ENCODE measurements around the gene INO80E.
"Not testable (repeated sequence)": the region's sequence is repeated elsewhere in the genome, so short reads cannot be mapped to it uniquely, and the experiment has no call there.

INO80E gene

DNA sequence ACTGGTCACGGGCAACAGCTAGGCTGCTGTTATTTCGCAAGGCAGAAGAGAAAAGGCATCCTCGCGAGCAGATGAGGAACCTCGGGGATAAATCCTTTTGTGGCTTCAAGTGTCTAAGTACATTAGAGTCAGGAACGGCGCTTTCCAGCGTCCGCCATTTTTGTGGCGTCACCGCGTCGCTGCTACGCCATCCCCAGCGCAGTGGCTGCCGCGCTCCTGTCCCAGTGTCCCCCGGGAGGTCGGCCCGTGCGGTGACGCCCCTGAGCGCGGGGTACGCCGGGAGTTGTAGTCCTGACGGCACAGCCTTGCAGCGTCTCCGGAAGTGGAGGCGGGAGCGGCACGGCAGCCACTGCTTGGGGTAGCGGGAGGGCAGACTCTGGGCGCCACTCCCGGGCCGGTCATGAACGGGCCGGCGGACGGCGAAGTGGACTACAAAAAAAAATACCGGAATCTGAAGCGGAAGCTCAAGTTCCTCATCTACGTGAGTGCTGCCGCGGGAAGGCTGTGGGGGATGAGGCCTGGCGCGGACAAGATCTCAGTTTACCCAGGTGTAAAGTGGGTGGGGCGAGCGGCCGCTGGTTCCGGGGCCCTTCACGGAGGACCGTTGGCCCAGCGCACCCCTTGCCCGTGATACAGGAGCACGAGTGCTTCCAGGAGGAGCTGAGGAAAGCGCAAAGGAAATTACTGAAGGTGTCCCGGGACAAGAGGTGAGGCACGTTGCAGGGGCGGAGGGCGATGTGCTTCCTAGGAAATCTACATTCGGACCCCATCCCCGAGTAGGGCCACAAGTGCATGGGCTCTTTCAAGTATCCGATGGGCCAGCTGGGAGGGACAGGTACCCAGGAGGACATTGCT is at the start of gene INO80E:
TSS of gene INO80E (plus strand) at position 331 of the 855 bp plus-strand sequence. CDS start at position 401, 70 bp downstream.
- peak; percentile 99 for DNase-seq (ENCODE audit: low read depth)

- no peak for DNase-seq (ENCODE audit: low read depth)
These were observed 48.1 kb upstream of the INO80E start for GRCh38 chr16:29947897-29948296.

DNA sequence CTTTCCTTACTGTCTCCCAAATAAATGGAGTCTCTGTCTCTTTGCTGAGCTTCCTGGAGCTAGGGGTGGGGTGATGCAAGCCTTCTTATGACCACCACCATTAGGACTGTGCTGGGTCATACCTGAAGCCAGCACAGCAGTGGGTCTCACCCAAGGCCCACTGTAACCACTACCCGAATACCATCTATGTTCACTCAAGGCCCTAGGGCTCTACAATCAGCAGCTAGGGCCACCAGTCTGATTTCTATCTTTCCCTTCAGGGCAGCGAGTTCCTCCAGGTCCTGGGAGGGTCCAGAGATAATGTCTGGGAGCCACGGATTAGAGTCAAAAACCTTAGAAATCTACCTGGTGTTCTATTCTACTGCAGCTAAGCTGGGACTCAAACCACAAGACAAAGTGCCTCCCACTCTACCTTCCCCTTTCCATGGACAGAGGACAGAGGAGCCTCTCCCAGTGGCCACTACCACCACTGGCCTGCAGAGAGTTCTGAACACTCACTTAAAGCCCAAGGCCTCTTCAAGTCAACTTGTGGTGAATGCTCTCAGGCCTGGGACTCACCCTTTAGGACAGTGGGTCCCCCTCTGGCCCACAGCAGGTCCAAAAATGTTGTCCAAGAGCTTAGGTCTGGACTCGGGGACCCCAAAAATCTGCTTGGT is 45.1 kb upstream of the INO80E start:
- no peak for DNase-seq (ENCODE audit: low read depth)

DNA sequence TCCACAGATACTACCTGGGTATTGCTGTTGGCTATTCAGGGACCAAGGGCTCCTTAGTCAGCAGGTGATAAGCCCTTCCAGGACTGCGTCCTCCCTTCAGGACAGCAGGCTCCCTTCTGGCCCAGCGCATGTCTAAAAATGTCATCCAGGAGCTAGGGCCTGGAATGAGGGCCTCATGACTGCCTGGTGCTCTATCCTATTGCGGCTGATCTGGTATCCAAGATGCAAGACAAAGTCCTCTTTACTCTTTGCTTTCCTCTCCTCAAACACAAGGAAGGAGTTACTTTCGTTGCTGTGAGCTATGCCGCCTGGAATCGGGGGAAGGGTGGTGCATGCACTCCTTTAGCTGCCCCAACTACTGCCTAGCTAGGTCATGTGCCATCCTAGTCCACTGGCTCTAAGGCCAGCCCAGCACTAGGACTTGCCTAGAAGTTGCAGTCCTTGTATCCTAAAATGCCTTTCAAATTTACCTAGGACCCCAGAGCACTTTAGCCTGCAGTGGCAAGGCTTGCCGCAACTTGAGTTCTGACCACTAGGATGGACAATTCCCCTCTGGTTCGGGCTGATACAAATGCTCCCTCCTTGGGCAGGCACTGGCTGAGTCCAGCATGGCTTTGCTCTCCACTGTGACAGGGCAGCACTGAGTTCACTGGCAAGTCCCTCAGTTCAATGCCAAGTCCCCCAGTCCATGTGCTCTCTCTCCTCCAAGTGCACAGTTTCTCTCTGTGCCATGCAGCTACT is 44.2 kb upstream of the INO80E start:
- DNase-seq (ENCODE audit: low read depth): no peak

- no peak for DNase-seq (ENCODE audit: low read depth)
These were observed 37.3 kb upstream of the INO80E start for GRCh38 chr16:29958756-29959155.

DNA sequence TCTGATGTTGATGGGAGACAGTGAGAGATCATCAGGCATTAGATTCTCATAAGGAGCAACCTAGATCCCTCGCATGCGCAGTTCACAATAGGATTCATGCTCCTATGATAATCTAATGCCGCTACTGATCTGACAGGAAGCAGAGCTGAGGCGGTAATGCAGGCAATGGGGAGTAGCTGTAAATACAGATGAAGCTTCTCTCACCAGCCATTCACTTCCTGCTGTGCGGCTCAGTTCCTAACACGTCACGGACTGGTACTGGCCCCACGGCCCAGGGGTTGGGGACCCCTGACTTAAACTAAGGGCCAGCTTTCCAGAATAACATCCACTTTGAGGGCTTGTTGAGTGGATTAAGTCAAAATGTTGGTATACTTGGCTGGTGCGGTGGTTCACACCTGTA is 36.7 kb upstream of the INO80E start:
- no peak for DNase-seq (ENCODE audit: low read depth)

DNA sequence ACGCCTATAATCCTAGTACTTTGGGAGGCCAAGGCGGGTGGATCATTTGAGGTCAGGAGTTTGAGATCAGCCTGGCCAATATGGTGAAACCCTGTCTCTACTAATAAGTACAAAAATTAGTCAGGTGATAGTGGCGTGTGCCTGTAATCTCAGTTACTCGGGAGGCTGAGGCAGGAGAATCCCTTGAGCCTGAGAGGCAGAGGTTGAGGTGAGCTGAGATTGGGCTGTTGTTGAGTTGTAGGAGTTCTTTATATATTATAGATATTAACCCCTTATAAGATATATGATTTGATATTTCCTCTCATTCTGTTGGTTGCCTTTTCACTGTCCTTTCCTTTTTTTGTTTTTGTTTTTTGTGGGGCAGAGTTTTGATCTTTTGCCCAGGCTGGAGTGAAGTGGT is 36.2 kb upstream of the INO80E start:
- DNase-seq (ENCODE audit: low read depth): not testable (repeated sequence)

- no peak for DNase-seq (ENCODE audit: low read depth)
These were observed 34.9 kb upstream of the INO80E start for GRCh38 chr16:29961127-29961478.

GRCh38 chr16:29961479-29962343 is 34.3 kb upstream of the INO80E start, which contains the start of gene TMEM219:
TMEM219 (plus strand) TSS chr16:29962079; CDS start chr16:29963144, 1,065 bp downstream.
- peak; percentile 90 for DNase-seq (ENCODE audit: low read depth)

DNA sequence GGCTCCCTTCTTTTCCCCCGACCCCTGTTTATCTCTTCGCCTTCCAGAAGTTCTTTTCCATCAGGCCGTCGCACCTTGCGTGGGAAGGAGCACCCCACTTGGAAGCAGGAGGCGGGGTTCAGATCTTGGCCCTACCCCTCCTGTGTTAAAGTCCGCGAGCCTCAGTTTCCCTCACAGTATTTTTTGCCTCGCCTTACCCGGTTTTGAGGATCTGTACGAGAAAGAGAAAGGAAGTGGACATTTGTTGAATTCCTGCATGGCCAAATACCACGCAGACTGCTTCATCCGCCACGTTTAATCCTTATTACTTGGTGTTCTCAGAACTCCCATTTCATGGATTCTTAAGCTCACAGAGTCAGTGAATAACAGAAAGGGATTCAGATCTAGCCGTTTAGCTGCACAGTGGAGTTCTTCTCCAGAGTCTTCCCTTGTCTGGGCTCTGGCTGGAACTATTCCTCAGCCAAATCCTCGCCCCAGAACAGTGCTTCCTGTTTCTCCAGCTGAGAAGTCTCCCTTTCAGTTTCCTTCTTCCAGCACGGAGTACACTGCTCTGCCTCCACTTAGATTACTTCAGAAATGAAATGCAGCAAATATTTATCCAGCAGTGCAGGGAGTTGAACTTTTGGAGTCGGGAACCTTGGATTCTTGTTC is 33.6 kb upstream of the INO80E start:
- DNase-seq (ENCODE audit: low read depth): no peak

DNA sequence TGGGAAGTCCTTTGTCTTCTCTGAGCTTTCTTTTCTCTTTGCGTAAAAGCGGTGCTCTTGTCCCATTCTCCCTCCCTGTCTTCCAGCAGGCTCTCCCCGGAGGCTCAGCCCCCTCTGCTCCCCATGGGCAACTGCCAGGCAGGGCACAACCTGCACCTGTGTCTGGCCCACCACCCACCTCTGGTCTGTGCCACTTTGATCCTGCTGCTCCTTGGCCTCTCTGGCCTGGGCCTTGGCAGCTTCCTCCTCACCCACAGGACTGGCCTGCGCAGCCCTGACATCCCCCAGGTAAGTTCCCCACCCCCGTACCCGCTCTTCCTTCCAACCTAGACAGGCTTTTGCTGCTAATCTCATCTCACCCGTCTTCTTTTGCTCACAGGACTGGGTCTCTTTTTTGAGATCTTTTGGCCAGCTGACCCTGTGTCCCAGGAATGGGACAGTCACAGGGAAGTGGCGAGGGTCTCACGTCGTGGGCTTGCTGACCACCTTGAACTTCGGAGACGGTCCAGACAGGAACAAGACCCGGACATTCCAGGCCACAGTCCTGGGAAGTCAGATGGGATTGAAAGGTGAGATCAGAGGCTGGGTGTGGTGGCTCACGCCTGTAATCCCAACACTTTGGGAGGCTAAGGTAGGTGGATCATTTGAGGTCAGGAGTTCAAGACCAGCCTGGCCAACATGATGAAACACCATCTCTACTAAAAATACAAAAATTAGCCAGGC is 32.9 kb upstream of the INO80E start:
- no peak for DNase-seq (ENCODE audit: low read depth)

DNA sequence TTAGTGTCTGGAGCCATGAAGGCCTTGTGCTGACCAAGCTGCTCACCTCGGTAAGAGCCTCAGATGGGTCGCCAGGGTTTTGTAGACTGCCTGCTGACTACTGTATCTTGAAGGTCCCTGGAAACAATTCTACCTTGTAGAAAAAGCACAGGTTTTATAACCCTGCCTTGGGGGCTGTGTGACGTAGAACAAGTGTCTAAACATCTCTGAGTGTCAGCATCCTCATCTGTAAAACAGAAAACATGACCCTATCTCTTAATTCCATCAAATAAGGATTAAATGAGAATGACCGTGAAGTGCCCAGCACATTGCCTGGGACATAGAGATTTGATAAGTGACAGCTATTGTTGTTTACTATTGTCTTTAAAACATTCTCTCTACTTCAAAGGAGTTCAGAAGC is 27.8 kb upstream of the INO80E start:
- DNase-seq (ENCODE audit: low read depth): no peak

- no peak for DNase-seq (ENCODE audit: low read depth)
These were observed 24.7 kb upstream of the INO80E start for GRCh38 chr16:29971304-29971703.

DNA sequence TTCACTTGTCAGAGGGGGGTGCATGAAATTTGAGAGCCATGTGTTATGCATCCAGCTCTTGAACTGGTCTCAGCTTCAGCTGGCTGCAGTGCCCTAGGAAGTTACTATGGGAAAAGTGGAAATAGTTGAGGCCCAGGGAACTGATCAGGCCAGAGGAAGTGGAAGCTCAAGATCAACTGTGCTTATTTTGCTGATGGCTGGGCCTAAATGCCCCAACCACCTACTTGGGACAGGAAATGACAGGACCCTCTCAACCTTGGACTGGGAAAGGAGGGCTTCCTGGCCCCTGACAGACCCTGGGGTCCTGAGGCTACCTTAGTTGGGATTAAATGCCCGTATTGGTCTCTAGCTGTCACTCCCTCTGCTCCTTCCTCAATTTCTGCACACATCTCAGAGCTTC is 23.5 kb upstream of the INO80E start:
- DNase-seq (ENCODE audit: low read depth): no peak

GRCh38 chr16:29972992-29973383 is 23.1 kb upstream of the INO80E start:
- no peak for DNase-seq (ENCODE audit: low read depth)

- peak; percentile 92 for DNase-seq (ENCODE audit: low read depth)
These were observed 22.4 kb upstream of the INO80E start, which contains the start of gene TAOK2 for GRCh38 chr16:29973384-29974246. TAOK2 (plus strand) TSS chr16:29973868; CDS start chr16:29977773, 3,905 bp downstream.

DNA sequence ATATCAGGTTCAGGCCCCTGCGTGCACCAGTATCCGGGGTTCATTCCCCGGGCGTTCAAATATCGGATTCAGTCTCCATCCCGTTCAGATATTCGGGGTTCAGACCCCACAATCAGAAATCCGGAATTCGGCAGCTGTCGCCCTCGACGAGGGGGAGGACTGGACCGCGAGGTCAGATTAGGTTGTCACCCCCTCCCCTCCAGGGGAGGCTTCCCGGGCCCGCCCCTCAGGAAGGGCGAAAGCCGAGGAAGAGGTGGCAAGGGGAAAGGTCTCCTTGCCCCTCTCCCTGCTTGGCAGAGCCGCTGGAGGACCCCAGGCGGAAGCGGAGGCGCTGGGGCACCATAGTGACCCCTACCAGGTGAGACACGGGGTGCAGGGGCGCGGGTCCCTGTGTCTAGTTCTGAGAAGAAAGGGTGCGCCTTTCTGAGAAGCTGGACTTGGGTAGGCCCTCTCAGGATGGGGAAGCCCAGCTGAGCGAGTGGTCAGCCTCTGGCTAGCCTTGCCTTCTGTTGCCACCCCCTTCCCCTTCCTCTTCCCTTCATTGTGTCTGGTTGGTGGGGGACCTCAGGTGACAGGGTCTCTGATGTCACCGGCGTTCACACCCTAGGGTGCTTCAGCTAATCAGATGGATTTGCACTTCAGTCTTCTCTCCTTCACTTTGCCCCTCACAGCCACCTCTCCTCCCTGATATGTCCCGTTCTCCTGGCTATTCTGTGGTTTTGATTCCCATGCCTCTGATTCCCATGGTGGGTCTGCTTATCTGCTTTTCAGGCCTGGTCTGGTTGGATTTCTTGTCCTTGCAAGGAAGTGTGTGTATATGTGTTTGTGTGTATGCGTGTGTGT is 21.5 kb upstream of the INO80E start:
- DNase-seq (ENCODE audit: low read depth): no peak

- DNase-seq (ENCODE audit: low read depth): no peak
These were observed 20.9 kb upstream of the INO80E start for GRCh38 chr16:29975134-29975538.

Measured in T-helper 22 cell (primary cell).